Neural crest cell (in vitro differentiated cells): ENCODE measurements around the gene PLD5. TPM values are rescaled to one million over a fixed set of nuclear protein-coding genes. Genes with fewer than 3 reads are reported as not detected.

Source experiments
- DNase-seq: peaks from one replicate; pipeline ENCODE4 v3.0.0; 2021; ENCODE audit warnings: low read depth, mixed read lengths, low spot score
- H3K27ac Mint-ChIP-seq: one replicate; pipeline ENCODE4 v1.8.0; 2021; ENCODE audit warnings: mild to moderate bottlenecking, mixed read lengths; ENCODE audit not compliant: unreplicated experiment
- H3K27me3 Mint-ChIP-seq: 2 replicates; pipeline ENCODE4 v1.8.0; 2021; ENCODE audit warnings: low read depth, mild to moderate bottlenecking, mixed read lengths
- H3K36me3 Mint-ChIP-seq: 2 replicates; pipeline ENCODE4 v1.8.0; 2021; ENCODE audit warnings: low read depth, mild to moderate bottlenecking, mixed read lengths
- H3K4me1 Mint-ChIP-seq: 2 replicates; pipeline ENCODE4 v1.8.0; 2021; ENCODE audit warnings: mixed read lengths
- H3K4me3 Mint-ChIP-seq: one replicate; pipeline ENCODE4 v1.8.0; 2021; ENCODE audit warnings: mild to moderate bottlenecking, mixed read lengths
- H3K9me3 Mint-ChIP-seq: 2 replicates; pipeline ENCODE4 v1.8.0; 2021; ENCODE audit warnings: mixed read lengths
- CTCF ChIP-seq: fragments of 200-600 bp; sonication (generic); conservative IDR thresholded peaks from 2 replicates; pipeline ENCODE4 v1.5.0; 2021; ENCODE audit warnings: antibody characterized with exemption, mild to moderate bottlenecking
- total RNA-seq: library from RNA; stranded (reverse); gene quantifications from 2 replicates; pipeline ENCODE4 v1.2.1, GENCODE V29; 2021

The PLD5 gene
- total RNA-seq, 1 donor from 2014 or later, result 1.1 TPM

- DNase-seq, result no peak
- Mint-ChIP-seq H3K9me3 (peaks cover 6% of the 10 kb centered on the region), H3K4me1 (no peaks in the 10 kb centered on the region), H3K36me3 (no peaks in the 10 kb centered on the region), H3K4me3 (no peak overlapping the region), H3K27me3 (no peaks in the 10 kb centered on the region), H3K27ac (no peak overlapping the region)
- no peak for TF ChIP-seq CTCF
These were observed 383.7 kb downstream of the PLD5 start for GRCh38 chr1:242140836-242141235.

GRCh38 chr1:242139986-242140385, 384.5 kb downstream of the PLD5 start:
- Mint-ChIP-seq H3K27me3 (no peaks in the 10 kb centered on the region), H3K9me3 (peaks cover 6% of the 10 kb centered on the region), H3K4me1 (no peaks in the 10 kb centered on the region), H3K36me3 (no peaks in the 10 kb centered on the region), H3K4me3 (no peak overlapping the region), H3K27ac (no peak overlapping the region)
- no peak for TF ChIP-seq CTCF
- no peak for DNase-seq

DNA sequence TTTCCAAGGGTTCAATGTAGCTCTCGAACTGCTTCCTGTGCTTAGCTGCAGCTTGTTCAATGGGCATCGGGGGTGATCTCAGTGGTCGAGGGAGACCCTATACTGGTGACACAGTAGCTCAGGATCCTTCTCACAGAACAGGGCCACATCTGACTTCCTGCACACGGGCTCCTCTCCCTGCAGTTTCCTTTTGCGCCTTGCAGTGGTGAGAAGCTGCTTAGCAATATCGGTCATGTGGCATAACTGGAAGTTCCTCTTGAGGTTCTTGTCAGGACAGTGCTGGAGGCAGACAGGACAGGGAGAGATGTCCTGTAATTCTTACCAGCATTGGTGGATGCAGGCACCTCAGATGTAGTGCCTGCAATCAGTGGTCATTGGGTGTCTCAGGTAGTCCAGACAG, 385.1 kb downstream of the PLD5 start:
- no peak overlapping the region for H3K4me3 Mint-ChIP-seq
- DNase-seq, result no peak
- H3K36me3 Mint-ChIP-seq, result no peaks in the 10 kb centered on the region
- H3K27me3 Mint-ChIP-seq, result no peaks in the 10 kb centered on the region
- no peak overlapping the region for H3K27ac Mint-ChIP-seq
- H3K9me3 Mint-ChIP-seq, result peaks cover 6% of the 10 kb centered on the region
- H3K4me1 Mint-ChIP-seq, result no peaks in the 10 kb centered on the region
- no peak for TF ChIP-seq CTCF

- H3K9me3 Mint-ChIP-seq, result peaks cover 10% of the 10 kb centered on the region
- no peaks in the 10 kb centered on the region for H3K27me3 Mint-ChIP-seq
- no peak overlapping the region for H3K27ac Mint-ChIP-seq
- peaks cover 4% of the 10 kb centered on the region for H3K4me1 Mint-ChIP-seq
- no peak for DNase-seq
- peaks cover 3% of the 10 kb centered on the region for H3K36me3 Mint-ChIP-seq
- no peak overlapping the region for H3K4me3 Mint-ChIP-seq
- no peak for TF ChIP-seq CTCF
These were observed 390.7 kb downstream of the PLD5 start for GRCh38 chr1:242133796-242134195.

- Mint-ChIP-seq H3K36me3 (peaks cover 3% of the 10 kb centered on the region), H3K27ac (no peak overlapping the region), H3K27me3 (no peaks in the 10 kb centered on the region), H3K4me3 (no peak overlapping the region), H3K4me1 (peaks cover 4% of the 10 kb centered on the region), H3K9me3 (peaks cover 10% of the 10 kb centered on the region)
- DNase-seq, result no peak
- no peak for TF ChIP-seq CTCF
These were observed 391.1 kb downstream of the PLD5 start for GRCh38 chr1:242133351-242133750.
